NCI-H446 (cell line): ENCODE data around the gene ZNF205.
"Not testable (repeated sequence)": the region's sequence is repeated elsewhere in the genome, so short reads cannot be mapped to it uniquely, and the experiment has no call there.

Source experiments
- DNase-seq, 2 experiments: peaks; one replicate each; lab custom pipeline; 2025; lab: John Stamatoyannopoulos, UW

ZNF205 gene

GRCh38 chr16:3112058-3112880 is at the start of gene ZNF205:
Gene ZNF205 (plus strand): TSS chr16:3112586. CDS start chr16:3113431, 845 bp downstream.
- DNase-seq: peak; percentile 68 to 80

- DNase-seq: no peak
Observed at GRCh38 chr16:3063625-3064386, 48.6 kb upstream of the ZNF205 start.

GRCh38 chr16:3065069-3065741 is 47.2 kb upstream of the ZNF205 start, which contains the start of gene IL32:
Gene IL32 (plus strand): TSS chr16:3065640. CDS start chr16:3065812, 172 bp downstream.
- no peak for DNase-seq

DNA sequence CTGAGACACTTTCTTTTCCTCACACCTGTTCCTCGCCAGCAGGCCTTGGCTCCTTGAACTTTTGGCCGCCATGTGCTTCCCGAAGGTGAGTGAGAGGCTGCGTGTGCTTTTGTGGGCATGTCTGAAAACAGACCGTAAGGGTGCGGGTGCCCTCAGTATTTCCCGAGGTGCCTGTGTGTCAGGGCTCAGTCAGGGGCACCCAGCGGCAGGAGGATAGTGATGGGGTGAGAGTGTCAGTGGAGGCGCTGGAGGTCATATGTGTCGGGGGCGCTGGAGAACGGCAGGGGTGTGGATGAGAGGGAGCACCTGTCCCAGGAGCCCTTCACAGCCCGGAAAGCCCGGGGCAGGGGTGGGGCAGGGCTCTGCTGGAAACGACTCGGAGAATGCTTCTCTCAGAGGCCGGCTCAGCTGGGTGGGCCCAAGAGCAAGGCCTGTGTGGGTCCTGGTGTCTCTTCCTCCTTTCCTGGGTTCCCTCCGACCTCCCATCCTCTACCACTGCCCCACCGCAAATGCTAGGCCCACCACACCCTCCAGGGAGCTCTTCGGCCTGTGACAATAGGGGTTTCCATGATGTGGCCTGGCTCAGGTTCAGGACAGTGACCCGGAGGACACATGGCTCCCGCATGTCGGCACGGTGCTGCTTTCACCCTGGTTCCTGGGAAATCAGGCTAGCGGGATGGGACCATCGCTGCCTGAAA is 46.5 kb upstream of the ZNF205 start:
- DNase-seq: no peak

- no peak for DNase-seq
Observed at GRCh38 chr16:3066440-3066748, 46.0 kb upstream of the ZNF205 start.

DNA sequence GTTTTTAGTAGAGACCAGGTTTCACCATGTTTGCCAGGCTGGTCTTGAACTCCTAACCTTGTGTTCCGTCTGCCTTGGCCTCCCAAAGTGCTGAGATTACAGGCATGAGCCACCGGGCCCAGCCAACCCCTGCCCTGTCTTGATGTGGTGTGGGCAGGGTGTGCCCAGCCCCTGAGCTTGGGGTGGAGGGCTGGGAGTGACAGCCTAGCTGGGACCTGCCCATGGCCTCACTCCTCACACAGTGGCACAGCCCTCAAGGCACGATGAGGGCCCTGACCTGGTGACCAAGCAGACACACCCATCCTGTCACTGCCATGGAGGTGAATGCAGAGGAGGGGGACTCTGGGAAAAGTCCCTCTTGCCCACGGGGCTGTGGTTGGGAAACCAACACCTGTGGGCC is 43.9 kb upstream of the ZNF205 start:
- no peak for DNase-seq

DNA sequence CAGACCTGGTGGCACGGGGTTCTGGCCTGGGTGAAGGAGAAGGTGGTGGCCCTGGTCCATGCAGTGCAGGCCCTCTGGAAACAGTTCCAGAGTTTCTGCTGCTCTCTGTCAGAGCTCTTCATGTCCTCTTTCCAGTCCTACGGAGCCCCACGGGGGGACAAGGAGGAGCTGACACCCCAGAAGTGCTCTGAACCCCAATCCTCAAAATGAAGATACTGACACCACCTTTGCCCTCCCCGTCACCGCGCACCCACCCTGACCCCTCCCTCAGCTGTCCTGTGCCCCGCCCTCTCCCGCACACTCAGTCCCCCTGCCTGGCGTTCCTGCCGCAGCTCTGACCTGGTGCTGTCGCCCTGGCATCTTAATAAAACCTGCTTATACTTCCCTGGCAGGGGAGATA is 43.2 kb upstream of the ZNF205 start:
- DNase-seq: not testable (repeated sequence)

- DNase-seq: no peak
Observed at GRCh38 chr16:3070608-3071111, 41.7 kb upstream of the ZNF205 start.

DNA sequence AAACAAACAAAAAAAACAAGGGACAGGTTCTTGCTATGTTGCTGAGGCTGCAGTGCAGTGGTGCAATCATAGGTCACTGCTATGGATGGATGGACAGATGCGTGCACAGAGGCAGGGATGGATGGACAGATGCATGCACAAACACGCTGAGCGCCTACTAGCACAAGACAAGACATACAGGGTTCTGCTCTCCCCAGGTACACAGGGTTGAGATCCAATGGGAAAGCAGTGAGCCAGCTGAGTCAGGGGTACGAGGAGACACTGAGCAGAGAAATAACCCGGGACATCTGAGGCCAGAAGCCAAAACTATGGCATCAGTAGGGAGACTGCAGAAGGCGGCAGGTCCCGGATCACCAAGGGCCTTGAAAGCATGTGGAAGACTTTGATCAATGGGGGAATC is 40.7 kb upstream of the ZNF205 start:
- DNase-seq: no peak

DNA sequence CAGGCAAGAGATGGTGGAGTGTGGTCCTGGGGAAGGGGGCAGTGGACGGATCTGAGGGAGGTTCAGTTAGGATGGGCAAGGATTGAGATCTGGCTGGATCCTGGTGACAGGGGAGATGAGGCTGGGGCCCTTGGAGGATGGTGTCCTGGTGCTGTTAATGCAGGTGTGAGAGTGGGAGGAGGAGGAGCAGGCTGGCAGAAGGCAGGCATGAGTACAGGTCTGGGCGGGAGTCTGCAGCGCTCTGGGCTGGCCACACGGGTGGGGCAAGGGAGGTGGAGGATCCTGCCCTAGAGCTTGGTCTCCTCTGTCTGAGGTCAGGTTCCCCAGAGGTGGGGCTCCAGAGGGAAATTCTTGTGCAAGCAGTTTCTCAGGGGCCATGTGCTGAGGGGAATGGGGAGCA is 40.2 kb upstream of the ZNF205 start:
- DNase-seq: not testable (repeated sequence)

DNA sequence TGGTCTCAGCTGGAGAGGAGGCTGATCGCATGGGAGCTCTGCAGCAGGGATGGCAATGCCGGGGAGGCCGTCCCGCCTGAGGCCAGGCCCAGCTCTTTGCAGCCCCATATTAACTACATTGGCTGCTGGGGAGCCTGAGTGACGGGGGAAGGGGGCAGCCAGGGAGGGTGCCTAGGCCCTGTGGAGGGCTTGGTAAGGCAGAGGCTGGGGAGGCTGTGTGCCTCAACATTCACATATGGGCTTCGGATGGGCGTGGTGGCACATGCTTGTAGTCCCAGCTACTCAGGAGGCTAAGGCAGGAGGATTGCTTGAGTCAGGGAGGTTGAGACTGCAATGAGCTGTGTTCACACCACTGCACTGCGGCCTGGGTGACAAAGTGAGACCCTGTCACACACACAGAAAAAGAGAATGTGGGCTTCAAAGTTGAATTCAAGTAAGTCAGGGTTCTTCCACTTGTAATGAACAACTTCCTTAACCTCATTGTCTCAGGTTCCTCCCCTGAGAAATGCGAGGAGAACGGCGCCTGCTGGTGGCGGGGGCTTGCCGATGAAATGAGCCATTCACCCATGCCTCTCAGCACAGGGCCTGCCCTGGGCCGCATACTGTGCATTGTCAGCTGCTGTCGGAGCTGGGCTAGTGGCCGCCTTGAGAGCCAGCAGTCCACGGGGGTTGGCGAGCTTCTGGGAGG is 39.7 kb upstream of the ZNF205 start:
- DNase-seq: not testable (repeated sequence)

DNA sequence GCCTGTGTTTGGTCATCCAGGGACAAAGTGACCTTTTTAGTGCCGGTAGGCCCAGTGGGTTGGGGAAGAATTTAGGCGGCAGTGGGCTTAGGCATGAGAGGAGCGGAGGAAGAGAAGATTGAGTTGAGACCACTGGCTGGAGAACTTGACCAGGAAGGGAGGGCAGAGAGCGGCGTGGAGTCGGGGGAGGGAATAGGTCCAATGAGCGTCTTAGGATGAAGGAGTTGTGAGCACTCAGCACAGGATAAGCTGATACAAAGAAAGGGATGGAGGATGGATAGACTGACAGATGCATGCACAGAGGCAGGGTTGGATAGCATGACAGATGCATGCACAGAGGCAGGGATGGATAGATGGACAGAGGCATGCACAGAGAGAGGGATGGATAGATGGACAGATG is 38.9 kb upstream of the ZNF205 start:
- DNase-seq: no peak

DNA sequence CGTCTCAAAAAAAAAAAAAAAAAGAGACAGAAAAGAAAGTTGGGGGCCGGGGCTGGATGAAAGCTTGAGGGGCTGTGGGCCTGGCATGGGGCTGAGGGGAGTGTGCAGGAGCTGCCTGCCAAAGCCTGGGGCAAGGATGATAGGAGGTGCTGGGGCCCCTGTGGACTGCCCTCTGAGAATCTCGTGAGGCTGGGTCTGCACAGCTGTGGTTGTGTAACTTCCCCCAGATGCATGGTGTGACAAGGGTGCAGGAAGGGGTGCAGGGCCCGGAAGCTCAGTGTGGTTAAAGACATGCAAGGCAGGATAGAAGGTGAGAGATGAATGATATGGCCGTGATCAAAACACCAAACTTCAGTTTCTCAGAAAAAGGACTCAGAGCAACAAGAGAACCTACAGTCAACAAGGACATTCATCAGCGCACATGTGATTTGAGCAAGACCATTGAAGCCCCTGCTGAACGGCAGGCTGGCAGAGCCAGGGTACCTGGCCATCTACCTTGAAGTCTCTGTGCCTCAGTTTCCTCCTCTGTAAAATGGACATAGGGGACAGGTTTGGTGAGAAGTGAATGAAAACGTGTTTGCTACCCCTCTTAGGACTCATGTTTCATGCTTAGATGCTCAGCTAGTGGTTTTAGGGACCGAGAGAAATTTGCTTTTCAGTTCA is 37.4 kb upstream of the ZNF205 start:
- DNase-seq: no peak

DNA sequence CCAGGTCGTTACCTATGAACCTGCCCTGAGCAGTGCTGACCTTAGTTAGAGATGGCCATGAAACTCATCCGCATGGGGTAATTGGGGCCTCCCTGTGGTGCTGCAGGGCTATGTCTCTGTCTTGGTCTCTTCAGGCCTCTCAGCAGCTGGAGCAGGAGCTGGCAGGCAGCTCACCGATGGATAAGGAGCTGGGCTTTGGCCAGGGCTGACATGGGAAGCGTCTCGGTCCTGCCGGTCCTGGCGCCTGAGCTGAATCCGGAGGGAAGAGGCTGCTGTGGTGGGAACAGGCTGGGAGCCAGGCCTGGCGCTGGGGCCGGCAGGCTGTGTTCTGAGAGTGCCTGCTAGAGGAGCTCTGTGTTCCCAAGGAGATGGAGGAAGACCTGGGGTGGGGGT is 36.9 kb upstream of the ZNF205 start:
- DNase-seq: no peak

- DNase-seq: not testable (repeated sequence)
Observed at GRCh38 chr16:3075946-3076345, 36.4 kb upstream of the ZNF205 start.

DNA sequence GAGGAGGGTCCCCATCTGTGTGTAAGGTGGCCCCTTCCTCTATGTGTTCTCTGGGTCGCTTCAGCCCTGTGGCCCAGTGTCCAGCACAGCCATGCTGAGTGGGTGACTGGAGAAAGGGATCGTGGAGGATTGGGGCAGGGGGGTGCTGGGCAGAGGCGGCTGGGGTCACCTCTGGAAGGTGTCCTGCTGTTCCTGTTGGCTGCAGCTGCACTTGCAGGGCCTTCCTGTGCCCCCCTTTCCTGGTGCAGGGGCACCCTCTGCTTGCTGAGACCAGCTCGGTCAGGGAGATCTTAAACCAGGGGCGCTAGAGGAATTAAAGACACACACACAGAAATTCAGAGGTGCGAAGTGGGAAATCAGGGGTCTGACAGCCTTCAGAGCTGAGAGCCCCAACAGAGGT is 35.8 kb upstream of the ZNF205 start:
- no peak for DNase-seq

- no peak for DNase-seq
Observed at GRCh38 chr16:3080024-3080423, 32.4 kb upstream of the ZNF205 start.

DNA sequence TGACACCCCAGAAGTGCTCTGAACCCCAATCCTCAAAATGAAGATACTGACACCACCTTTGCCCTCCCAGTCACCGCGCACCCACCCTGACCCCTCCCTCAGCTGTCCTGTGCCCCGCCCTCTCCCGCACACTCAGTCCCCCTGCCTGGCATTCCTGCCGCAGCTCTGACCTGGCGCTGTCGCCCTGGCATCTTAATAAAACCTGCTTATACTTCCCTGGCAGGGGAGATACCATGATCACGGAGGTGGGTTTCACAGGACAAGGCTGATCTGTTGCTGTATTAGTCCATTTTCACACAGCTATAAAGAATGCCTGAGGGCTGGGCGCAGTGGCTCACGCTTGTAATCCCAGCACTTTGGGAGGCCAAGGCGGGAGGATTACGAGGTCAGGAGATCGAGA is 30.4 kb upstream of the ZNF205 start:
- DNase-seq: not testable (repeated sequence)

GRCh38 chr16:3083408-3083807 is 29.0 kb upstream of the ZNF205 start:
- DNase-seq: not testable (repeated sequence)

DNA sequence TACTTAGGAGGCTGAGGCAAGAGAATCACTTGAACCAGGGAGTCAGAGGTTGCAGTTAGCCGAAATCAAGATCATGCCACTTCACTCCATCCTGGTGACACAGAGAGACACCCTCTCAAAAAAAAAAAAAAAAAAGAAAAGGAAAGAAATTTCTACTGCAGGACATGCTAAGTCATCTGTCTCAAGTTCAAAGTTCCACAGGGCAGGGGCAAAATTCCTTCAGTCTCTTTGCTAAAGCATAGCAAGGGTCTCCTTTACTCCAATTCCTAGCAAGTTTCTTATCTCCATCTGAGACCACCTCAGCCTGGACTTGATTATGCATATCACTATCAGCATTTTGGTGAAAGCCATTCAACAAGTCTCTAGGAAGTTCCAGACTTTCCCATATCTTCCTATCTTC is 27.9 kb upstream of the ZNF205 start:
- DNase-seq: no peak
